Activated T-cell treated with anti-CD3 and anti-CD28 coated beads for 48 hours (primary cell): ENCODE results near the gene NATD1.

Source experiments
- DNase-seq: peaks from one replicate; pipeline ENCODE4 v3.0.0-alpha.2; 2020; ENCODE audit warnings: low read depth

The NATD1 gene

DNA sequence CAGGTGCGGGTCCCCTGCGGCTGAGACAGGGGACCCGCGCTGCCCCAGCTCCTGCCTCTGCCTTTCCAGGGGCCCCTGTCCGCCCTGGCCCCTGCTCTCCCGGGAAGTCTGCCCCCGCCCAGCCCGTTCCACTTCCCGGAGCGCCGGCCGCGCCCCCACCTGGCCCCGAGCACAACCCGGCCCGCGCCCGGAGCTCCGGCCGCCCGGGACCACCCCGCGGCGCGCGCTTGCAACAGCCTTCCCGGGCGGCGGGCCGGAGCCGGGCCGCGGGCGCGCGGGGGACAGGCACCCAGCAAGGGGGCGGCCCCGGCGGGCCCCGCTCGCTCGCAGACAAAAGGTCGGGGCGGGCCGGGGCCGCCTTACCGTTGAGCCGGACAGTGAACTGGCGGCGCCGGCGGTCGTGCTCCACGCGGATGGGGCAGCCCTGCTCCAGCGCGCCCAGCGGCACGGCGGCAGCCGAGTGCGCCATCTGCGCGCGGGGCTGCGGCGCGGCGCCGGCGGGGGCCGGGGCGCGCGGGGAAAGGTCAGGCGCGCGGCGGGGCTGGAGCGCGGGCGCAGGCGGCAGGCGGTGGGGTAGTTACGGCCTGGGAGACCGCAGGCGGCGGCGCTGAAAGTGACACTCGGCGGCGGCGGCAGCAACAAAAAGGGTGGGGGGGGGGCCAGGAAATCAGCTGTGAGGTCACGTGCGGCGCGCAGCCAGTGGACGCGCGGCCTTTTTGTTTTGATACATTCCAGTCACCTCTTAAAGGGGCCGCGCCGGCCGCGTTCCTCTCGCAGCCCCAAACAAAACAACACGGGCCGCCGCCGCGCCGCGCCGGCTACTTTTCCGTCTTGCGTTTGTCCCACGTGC lies at the start of gene NATD1:
TSS of gene NATD1 (minus strand) at position 615 of the 850 bp plus-strand sequence. CDS start at position 469, 146 bp downstream.
- peak; percentile 71 for DNase-seq

- DNase-seq: no peak
Observed at GRCh38 chr17:21301593-21302550, 48.7 kb upstream of the NATD1 start.

GRCh38 chr17:21300601-21301571 lies 47.7 kb upstream of the NATD1 start:
- no peak for DNase-seq

- no peak for DNase-seq
Observed at GRCh38 chr17:21299981-21300600, 46.9 kb upstream of the NATD1 start.

DNA sequence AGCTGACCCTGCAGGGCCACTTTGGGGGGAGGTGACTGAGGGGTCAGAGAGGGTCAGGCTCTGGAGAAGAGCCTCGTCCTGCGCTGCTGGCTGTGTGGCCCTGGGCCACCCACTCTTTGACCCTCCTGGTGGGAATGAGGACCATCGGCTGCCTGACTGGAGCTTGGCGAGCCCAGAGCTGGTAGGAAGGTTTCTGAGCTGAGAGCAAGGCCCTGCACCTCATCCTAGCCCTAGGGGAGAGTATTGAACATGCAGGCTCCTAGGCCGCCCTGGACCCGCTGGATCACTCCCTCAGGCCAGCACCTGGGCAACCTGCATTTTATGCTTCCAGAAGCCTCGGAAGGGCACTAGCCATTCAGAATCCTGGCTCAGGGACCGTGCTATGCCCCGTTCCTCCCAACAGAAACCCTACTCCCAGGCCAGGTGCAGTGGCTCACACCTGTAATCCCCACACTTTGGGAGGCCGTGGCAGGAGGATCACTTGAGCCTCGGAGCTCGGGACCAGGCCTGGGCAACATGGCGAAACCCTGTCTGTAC lies 45.8 kb upstream of the NATD1 start:
- no peak for DNase-seq

DNA sequence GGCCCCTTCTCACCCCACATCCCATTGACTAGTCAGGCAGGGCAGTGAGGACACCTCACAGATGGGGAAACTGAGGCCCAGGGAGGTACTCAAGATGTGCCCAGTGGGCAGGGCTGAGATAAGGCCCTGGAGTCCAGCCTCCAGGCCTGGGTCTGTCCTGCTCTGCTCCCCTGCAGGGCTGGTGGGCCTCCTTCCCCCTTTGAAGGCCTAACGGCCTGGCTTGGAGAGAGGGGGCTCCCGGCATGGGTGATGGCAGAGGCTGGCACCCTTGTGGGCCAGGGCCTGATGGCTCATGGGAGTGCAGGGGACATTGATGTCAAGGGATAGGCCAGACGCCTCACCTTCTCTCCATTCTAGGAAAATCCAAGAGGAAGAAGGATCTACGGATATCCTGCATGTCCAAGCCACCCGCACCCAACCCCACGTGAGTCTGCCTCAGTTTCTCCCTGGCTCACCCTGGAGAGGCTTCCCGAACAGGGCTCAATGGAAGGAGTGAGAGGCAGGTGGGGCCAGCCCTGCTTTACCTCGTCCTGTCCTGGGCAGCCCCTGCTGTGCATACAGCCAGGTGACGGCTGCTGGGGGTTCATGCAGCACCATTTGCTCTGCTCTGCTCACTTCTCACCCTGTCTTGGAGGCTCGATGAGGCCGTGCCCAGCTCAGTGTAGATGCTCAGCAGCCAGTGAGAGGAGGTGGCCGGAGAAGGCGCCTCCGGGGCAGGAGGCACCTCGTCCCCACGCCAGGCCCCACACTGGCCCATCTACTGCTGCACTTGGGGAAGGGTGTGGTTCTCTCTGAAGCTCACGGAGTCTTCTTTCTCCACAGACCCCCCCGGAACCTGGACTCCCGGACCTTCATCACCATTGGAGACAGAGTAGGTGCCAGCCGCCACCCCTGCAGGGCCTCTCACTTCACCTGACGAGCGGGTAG lies 45.1 kb upstream of the NATD1 start:
- DNase-seq: no peak

DNA sequence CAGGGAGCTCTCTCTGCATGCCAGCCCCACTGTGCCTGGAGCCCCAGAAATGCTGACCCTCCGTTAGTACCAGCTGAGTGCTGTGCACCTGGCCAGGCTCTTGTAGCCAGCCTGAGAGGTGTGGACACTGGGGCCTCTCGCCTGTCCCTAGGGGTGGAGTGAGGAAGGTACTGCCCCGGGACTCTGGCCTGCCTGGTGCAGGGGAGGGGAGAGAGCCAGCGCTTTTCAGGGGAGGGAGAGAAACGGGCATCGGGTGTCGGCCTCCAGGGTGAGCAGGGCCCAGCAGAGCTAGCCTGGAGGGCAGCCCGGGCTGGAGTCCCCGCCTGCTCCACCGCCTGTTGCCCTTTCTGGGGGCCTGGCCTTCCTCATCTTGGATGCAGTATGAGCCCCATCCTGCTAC lies 44.4 kb upstream of the NATD1 start:
- no peak for DNase-seq

DNA sequence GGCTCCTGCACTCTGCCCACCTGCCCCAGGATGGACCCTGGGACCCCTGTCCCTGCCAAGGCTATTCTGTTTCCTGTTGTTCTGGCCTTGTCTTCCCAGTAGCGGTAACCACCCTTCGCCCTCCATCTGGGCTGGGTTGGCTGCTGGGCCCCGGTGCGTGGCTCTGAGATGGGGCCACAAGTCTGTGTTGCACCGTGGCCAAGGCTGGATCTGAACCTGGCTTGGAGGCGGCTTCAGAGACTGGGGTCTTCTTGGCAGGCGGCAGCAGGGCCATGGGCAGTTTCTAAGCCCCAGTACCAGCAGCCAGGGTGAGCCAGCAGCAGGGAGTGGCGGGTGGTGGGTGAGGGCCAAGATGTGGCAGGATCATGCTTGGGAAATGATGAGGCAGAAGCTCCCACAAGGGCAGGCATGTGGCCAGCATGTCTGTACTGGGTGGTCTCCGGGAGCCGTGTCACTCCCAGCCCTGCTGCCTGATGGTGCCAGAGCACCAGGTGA lies 43.9 kb upstream of the NATD1 start:
- DNase-seq: no peak

- DNase-seq: no peak
Observed at GRCh38 chr17:21296097-21297025, 43.2 kb upstream of the NATD1 start.

DNA sequence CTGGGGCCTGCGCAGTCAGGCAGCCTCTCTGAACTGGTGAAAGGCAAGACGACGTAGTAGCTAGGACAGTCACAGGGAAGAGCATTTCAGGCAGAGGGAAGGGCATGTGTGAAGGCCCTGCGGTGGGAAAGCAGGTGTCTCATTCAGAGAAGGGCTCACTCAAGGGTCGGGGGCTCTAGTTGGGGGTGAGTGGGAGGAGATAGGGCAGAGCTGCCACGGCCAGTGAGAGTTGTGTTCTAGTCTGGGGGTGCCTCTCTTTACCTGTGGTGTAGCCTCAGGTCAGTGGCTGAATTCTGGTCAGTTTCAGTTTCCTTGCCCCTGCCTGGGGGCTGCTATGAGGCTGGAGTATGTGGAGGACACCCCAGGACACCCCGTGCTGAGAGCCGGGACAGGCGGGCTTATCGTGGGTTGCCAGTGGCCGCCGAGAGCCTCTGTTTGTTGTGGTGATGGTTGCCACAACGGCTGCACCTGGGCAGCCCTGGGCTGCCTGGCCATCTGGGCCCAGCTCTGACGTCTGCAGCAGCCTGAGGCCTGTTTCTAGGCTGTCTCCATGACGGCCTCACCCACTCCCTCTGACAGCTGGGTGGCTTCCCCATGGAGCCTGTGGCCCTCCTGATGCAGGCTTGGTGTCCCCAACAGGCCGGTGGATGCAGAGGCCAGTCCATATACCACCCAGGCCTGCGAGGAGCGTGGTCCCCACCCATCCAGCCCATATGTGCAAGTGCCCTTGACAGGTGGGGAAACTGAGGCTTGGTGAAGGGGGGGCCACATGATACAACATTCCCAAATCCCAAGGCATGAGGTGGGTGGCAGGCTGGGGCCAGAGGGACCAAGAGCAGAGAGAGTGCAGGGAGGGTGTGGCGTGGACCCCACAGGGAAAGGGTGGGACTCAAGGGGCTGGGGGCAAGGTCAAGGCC lies 42.1 kb upstream of the NATD1 start:
- no peak for DNase-seq

DNA sequence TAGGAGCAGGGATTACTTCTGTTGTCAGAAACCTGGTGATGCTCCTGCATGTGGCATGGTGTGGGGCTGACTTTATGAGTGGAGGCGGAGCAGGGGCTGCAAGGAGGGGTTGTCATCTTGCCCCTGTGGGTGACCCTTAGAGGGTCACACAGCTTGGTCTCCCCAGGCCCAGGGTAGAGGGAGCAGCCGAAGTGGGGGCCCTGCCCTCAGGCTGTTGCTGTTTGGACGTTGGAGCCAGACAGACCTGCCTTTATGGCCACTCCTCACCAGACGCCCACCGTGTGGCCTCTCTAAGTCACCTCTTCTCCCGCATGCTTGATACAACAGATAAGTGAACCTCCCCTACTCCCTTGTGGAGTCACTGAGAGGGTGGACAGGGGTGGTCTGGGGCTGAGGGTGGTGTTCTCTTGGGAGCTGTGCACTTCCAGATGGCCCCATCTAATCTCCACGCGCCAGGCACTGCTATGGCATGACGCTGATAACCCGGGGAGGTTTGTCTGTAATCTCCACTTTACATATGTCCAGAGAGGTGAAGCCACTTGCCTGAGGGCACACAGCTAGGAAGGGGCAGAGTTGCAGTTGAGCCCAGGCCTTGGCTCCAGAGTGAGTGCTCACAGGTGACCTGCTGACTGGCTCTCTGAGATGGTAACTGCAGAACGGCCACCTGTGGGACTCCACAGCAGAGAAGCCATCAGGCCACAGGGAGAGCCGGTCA lies 41.3 kb upstream of the NATD1 start:
- DNase-seq: no peak

DNA sequence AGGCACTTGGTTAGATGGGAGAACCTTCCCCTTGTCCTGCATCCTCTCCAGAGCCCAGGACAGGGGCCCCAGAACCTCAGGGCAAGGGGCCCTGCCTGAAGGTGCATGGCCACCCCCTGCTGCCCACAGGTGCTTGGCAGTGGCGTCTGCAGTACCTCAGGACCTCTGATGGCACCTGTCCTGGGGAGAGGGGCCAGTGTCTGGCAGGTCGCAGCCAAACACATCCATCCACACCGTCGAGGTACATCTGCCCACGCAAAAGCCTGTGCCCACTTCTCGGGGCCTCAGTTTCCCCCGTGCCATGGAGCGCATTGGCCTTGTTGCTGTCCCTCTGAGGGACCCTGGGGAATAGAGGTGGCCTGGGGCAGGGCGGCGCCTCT lies 40.6 kb upstream of the NATD1 start:
- no peak for DNase-seq

DNA sequence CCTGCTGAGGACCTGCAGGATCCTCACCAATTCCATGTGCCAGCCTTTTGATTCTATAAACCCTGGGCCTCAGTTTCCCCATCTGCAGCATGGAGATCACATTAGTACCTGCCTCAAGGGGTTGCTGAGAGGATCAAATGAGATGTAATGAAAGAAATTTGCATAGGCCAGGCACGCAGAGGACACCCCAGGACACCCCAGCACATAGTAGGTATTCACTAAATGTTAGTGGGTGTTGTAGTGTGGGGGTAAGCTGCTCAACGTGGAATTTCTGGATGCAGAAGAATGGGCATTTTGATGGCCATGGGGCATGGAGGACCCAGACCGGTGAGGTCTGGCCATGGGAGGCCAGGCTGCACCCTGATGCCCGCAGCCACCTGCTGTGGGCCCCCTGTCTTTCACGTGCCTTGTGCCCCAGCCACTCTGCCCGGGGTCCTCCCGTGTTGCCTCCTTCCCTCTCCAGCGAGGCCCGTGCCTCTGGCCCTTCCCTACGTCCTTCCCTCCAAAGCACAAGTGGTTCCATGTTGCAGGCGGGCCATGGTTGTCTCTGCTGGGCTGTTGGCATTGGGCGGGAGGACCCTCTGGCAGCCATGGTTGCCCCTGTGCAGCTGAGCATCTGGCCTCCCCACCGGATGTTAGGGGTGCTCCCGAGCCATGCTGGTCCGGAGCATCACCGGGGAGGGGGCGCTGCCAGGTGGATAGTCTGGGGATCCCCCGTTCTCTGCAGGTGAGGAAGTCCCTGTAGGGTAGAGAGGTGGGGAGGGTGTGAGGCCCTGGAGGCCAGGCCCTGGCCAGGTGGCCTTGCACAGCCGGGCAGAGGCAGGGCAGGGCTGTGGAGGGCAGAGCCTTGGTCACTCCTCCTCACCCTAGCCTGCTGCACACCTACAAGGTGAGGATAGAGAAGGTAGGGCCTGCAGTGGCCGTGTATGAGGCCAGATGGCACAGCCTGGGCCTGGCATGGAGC lies 39.9 kb upstream of the NATD1 start:
- DNase-seq: no peak

DNA sequence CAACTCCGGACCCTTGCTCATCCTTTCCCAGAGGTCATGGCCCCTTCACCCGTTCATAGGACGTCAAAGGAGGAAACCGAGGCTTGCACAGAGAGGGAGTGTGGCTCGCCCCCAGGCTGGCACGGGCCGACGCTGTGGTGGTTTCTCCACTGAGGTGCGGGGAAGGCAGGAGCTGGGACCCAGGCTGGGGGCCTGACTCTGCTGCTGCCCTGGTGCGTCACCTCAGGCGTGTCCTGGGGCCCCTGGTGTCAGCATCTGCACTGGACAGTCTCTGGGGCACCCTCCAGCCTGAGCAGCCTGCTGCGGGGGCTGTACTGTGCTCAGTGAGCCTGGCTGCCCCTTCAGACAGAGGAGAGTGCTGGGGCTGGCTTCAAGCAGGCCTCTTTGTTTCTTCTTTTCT lies 38.7 kb upstream of the NATD1 start:
- DNase-seq: no peak

DNA sequence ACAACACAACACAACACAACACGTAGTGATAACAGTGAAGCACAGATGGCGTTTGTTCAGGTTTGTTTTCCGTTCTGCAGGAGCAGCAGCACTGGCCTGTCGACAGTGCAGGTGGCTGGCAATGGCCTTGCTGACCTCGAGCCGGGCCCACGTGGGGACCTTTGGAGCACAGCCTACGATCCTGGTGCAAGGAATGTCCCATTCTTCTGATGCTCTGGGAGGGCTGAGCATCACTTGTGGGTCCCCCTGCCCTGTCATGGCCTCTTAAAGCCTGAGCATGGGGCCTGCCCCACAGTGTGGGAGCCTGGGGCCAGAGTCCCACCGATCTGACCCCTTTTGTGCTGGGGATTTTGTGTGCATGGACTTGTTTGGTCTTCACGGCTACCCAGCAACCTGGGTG lies 38.1 kb upstream of the NATD1 start:
- no peak for DNase-seq
